ENCODE data around the gene CAP1.
"Not testable (repeated sequence)": the region's sequence is repeated elsewhere in the genome, so short reads cannot be mapped to it uniquely, and the experiment has no call there.

Gene CAP1

DNA sequence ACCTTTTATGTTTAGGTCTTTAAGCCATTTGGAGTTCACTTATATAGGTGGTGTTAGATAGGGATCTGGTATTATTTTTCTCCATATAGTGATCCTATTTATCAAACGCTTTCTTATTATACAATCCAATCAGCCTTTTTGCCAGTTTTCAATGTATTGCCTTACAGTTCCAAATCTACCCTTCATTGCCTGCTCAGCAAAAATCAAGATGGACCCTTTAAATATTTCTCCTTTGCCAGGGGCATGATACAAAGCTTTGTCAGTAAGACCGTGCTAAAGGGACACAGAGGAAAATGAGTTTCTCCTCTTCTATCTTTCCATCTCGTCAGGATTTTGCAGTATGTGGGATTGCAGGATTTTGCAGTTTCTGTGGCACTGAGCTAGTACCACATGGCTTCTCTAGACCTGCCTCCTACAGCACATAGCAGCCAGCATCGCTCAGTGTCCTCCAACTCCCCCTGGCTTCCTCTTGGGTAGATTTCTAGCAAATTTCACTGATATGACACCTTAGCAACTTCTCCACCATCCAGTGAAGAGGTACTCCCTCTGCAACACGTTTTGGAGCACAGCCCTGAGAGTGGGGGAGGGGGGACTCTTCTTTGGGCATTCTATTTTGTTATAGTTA lies 22.5 kb upstream of the CAP1 start:
- Mint-ChIP-seq H3K27me3 (no peaks in the 10 kb centered on the region), H3K36me3 (ENCODE audit: low read depth) (no peaks in the 10 kb centered on the region), H3K27ac (no peak overlapping the region), H3K4me3 (no peak overlapping the region), H3K9me3 (no peaks in the 10 kb centered on the region), H3K4me1 (ENCODE audit: low read depth) (peaks cover 22% of the 10 kb centered on the region)
- DNase-seq: no peak

DNA sequence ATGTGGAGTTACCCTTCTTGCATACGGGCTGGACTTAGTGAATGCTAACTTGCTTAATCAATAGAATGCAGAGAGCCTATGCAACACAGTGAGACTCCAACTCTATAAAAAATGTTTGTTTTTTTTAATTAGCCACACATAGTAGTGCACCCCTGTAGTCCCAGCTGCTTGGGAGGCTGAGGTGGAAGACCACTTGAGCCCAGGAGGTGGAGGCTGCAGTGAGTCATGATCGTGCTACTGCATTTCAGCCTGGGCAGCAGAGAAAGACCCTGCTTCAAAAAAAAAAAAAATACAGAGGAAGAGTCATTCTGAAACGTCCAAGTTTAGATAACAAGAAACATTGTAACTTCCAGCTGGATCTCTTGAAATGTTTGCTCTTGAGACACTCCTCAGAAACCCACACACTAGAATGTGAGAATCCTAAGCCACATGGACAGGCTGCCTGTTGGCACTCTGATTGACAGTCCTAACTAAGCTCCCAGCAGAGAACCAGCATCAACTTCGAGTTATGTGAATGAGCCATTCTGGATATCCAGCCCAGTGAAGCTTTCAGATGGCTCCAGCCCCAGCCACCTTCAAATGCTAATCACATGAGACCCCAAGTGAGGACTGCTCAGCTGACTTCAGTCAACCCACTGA lies 20.0 kb upstream of the CAP1 start:
- H3K36me3 Mint-ChIP-seq (ENCODE audit: low read depth): no peaks in the 10 kb centered on the region
- peaks cover under 1% of the 10 kb centered on the region for H3K4me1 Mint-ChIP-seq (ENCODE audit: low read depth)

DNA sequence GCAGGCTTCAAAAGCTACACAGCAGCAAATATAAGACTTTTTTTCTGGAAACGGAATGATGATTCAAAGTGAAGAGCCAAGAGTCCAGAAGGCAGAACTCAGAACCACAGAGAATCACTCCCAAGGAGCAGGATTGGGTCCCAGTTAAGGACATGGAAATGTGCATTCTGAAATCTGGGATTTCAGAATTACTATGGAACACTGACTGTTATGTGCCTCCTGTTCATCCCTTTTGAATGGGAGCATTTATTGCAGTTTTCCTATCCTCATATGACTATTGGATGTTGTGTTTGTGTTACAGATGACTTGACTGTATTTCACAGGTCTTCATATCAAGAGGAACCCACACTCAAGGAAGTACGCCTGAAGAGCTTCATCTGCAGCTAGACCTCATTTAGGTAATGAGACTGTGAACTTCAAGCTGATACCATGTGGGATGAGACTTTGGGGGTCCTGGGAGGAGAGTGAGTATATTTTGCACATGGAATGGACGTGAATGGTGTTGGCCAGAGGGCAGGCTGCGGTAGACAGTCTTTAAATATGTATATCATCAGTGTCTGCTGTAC lies 17.1 kb upstream of the CAP1 start:
- H3K27ac Mint-ChIP-seq: no peak overlapping the region
- no peak overlapping the region for H3K4me3 Mint-ChIP-seq
- no peaks in the 10 kb centered on the region for H3K4me1 Mint-ChIP-seq (ENCODE audit: low read depth)

More for the DNA sequence above, 20.0 kb upstream of the CAP1 start:
- no peak for DNase-seq
- H3K4me3 Mint-ChIP-seq: no peak overlapping the region
- H3K27me3 Mint-ChIP-seq: no peaks in the 10 kb centered on the region
- H3K9me3 Mint-ChIP-seq: no peaks in the 10 kb centered on the region
- H3K27ac Mint-ChIP-seq: no peak overlapping the region

DNA sequence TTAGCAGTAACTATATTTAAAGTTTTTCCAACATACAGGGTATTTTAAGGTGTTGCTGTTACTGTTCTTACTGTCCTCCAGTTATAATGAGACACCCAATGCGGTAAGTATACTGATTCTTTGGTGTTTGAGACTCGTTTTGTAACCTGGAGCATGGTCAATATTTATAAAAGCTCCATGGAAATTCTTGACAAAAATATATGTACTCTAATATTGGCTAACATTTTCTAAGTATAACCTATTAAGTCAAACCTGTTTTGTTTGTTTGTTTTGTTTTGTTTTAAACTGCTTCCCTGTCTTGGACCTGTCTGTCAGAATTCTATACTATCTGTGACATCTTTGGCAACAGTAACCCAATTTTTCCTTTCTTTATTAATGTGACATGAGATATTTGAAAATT lies 15.9 kb upstream of the CAP1 start:
- H3K27me3 Mint-ChIP-seq: no peaks in the 10 kb centered on the region
- no peak for DNase-seq
- no peaks in the 10 kb centered on the region for H3K9me3 Mint-ChIP-seq
- H3K27ac Mint-ChIP-seq: no peak overlapping the region
- H3K36me3 Mint-ChIP-seq (ENCODE audit: low read depth): no peaks in the 10 kb centered on the region
- H3K4me1 Mint-ChIP-seq (ENCODE audit: low read depth): peaks cover 2% of the 10 kb centered on the region
- H3K4me3 Mint-ChIP-seq: no peak overlapping the region

More for the DNA sequence above, 17.1 kb upstream of the CAP1 start:
- no peak for DNase-seq
- H3K36me3 Mint-ChIP-seq (ENCODE audit: low read depth): no peaks in the 10 kb centered on the region
- no peaks in the 10 kb centered on the region for H3K9me3 Mint-ChIP-seq
- no peaks in the 10 kb centered on the region for H3K27me3 Mint-ChIP-seq

DNA sequence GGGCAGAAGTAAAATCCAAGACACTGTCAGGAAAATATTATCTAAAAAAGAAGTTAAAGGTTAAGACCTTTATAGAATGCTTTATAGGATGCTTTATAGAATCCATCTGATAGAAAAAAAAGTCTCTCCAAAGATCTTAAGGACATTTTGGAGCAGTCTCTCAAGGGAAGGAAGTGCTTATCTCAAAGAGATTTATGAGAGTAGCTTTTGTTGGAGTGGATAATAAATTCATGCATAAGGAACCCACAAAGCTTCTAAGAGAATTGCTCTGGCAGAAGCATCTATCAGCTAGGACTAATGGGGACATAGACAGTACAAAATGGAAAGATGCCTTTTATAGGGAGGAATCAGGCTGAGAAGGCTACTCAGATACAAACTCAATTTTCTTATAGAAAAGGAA lies 12.9 kb upstream of the CAP1 start:
- Mint-ChIP-seq H3K36me3 (ENCODE audit: low read depth) (no peaks in the 10 kb centered on the region), H3K4me1 (ENCODE audit: low read depth) (peaks cover 13% of the 10 kb centered on the region), H3K27me3 (no peaks in the 10 kb centered on the region), H3K9me3 (no peaks in the 10 kb centered on the region), H3K27ac (no peak overlapping the region), H3K4me3 (no peak overlapping the region)
- DNase-seq: no peak

DNA sequence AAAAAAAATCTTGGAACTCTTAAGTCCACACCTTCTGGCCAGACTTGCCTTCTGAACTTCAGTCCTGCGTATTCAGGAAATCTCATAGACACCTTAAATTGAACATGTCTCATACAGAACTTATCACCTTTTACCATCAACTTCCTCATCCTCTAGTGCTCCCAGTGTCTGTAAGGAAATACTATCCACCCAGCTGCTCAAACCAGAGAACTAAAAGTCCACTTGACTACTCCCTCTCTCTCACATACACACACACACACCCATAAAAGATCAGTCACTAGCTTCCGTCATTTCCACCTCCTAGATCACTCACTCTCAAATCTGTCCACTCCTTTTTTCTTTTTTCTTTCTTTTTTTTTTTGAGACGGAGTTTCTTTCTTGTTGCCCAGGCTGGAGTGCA lies 10.9 kb upstream of the CAP1 start:
- no peaks in the 10 kb centered on the region for H3K27me3 Mint-ChIP-seq
- no peak overlapping the region for H3K4me3 Mint-ChIP-seq
- no peak for DNase-seq
- H3K36me3 Mint-ChIP-seq (ENCODE audit: low read depth): no peaks in the 10 kb centered on the region
- H3K27ac Mint-ChIP-seq: no peak overlapping the region
- no peaks in the 10 kb centered on the region for H3K9me3 Mint-ChIP-seq
- H3K4me1 Mint-ChIP-seq (ENCODE audit: low read depth): peaks cover 22% of the 10 kb centered on the region

DNA sequence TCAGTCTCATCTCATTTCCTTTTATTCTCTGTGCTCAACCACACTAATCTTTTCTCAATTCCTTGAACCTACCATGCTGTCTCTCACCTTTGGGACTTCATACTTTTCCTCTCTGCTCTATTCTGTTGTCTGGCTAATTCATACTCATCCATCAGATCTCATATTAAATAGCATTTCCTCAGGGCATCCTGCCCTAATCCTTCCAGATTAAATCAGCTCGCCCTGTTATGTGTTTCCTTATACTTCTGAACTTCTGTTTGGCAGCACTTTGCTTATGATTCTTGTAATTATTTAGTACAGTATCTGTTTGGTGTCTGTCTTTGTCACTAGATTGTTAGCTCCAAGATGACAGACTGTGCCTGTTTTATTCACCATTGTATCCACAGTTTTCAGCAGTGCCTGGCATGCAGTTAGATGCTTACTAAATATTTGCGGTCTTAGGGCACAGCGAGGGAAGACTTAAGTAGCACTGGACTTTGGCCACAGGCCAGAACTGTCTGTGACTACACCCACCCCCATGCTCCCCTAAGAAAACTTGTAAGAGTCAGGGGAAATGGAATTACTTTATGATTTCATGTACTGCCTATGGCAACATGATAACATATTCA lies 9.9 kb upstream of the CAP1 start:
- Mint-ChIP-seq H3K36me3 (ENCODE audit: low read depth) (no peaks in the 10 kb centered on the region), H3K4me1 (ENCODE audit: low read depth) (peaks cover 28% of the 10 kb centered on the region), H3K4me3 (no peak overlapping the region), H3K27ac (no peak overlapping the region), H3K9me3 (no peaks in the 10 kb centered on the region), H3K27me3 (no peaks in the 10 kb centered on the region)
- DNase-seq: no peak

DNA sequence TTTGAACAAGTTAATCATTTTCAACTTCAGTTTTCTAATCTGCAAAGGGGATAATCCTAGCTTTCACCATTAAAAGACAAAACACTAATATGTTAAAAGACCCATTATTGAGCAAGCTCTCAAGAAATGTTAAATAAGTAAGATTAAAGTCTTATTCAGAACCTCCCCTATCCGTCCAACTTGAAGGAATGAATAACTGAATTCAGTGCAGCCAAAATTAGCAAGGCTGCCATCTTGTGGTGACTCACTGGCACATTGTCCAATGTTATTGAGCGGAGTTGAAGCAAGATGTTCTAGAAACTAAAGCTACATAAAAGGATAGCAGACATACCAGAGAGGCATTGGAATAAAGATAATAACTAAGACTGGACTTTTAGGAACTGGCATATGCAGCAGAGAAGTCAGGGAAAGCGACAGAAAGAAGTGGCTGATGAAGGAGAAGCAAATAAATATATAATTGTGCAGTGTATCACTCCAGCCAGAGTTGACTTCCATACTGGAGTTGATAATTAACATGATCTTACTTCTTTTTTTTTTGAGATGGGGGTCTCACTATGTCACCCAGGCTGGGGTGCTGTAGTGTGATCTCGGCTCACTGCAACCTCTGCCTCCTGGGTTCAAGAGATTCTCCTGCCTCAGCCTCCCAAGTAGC lies 8.2 kb upstream of the CAP1 start:
- H3K27ac Mint-ChIP-seq: no peak overlapping the region
- H3K9me3 Mint-ChIP-seq: no peaks in the 10 kb centered on the region
- DNase-seq: no peak
- no peaks in the 10 kb centered on the region for H3K36me3 Mint-ChIP-seq (ENCODE audit: low read depth)
- H3K4me1 Mint-ChIP-seq (ENCODE audit: low read depth): peaks cover 37% of the 10 kb centered on the region
- H3K4me3 Mint-ChIP-seq: no peak overlapping the region
- H3K27me3 Mint-ChIP-seq: no peaks in the 10 kb centered on the region

DNA sequence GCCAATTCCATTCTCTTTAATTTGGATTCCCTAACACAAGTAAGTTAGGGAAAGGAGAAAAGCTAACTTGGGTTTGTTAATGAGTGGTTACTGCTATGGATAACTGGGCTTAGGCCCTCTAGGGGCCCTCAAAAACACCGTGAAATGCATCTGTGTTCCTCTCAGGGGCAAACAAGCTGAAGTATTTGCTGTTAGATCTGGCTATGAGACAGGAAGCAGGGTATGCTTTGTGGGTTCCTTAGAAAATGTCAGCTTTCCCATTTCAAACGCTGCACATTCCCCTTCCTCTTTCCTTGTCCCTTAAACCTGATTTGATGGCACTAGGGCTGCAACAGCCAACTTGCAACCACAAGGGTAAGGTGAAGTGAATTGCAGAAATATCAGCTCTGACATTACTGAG lies 5.7 kb upstream of the CAP1 start:
- Mint-ChIP-seq H3K36me3 (ENCODE audit: low read depth) (peaks cover 5% of the 10 kb centered on the region), H3K27ac (peak overlapping the region; percentile 83), H3K9me3 (no peaks in the 10 kb centered on the region), H3K4me1 (ENCODE audit: low read depth) (peaks cover 50% of the 10 kb centered on the region), H3K27me3 (no peaks in the 10 kb centered on the region), H3K4me3 (peak overlapping the region; percentile 30)
- no peak for DNase-seq

DNA sequence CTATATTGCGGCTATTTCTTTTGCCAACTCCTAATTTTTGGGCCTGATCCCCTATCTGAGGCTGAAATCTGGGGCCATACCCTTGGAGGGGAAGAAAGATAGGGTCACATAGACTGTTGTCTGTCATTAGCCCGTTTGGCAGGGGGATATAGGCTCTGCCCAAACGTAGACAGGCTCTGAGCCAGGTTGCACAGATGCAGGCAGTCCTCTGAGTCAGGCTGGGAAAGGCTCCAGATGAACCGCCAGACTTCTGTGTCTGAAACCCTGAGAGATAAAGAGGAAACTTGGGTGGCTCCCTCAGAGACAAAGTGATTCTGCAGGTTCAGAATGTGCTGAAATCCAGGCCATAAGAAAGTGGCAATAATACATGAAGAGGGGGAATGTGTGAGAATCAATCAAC lies 4.0 kb upstream of the CAP1 start:
- no peaks in the 10 kb centered on the region for H3K27me3 Mint-ChIP-seq
- no peaks in the 10 kb centered on the region for H3K9me3 Mint-ChIP-seq
- no peak for DNase-seq
- H3K4me3 Mint-ChIP-seq: no peak overlapping the region
- peaks cover 21% of the 10 kb centered on the region for H3K36me3 Mint-ChIP-seq (ENCODE audit: low read depth)
- H3K27ac Mint-ChIP-seq: no peak overlapping the region
- peaks cover 48% of the 10 kb centered on the region for H3K4me1 Mint-ChIP-seq (ENCODE audit: low read depth)

DNA sequence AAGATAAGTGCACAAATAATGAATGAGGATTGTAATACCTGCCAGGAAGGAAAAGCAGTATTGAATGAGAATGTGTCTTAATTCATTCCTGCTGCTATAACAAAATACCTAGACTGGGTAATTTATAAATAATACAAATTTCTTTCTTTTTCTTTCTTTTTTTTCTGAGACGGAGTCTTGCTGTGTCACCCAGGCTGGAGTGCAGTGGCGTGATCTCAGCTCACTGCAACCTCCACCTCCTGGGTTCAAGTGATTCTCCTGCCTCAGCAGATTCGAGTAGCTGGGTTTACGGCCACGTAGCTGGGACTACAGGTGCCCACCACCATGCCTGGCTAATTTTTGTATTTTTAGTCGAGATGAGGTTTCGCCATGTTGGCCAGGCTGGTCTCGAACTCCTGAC lies 3.3 kb upstream of the CAP1 start:
- peaks cover 27% of the 10 kb centered on the region for H3K36me3 Mint-ChIP-seq (ENCODE audit: low read depth)
- H3K9me3 Mint-ChIP-seq, H3K27ac Mint-ChIP-seq, H3K4me3 Mint-ChIP-seq, H3K27me3 Mint-ChIP-seq, DNase-seq: not testable (repeated sequence)
- H3K4me1 Mint-ChIP-seq (ENCODE audit: low read depth): peaks cover 51% of the 10 kb centered on the region

DNA sequence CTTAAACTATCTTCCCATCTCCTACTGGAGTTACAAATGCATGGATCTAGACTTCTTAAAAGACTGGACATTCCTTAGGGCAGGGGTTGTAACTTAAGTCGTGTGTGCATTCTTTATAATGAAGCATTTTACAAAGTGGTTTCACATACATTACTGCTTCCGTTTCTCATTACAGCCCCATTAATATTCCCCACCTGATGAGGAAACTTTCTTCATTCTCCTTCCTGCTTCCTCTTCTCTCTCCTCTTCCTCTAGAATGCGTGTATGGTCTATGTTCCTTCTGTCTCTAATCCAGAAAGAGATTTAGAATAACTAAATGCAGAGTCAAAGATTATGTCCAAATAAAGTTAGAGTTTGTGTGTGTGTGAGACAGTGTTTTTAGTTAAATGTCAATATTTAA lies 1.8 kb upstream of the CAP1 start:
- no peak for DNase-seq
- Mint-ChIP-seq H3K9me3 (no peaks in the 10 kb centered on the region), H3K27ac (peak overlapping the region; percentile 99), H3K4me3 (peak overlapping the region; percentile 95), H3K36me3 (ENCODE audit: low read depth) (peaks cover 41% of the 10 kb centered on the region), H3K27me3 (no peaks in the 10 kb centered on the region), H3K4me1 (ENCODE audit: low read depth) (peaks cover 61% of the 10 kb centered on the region)

DNA sequence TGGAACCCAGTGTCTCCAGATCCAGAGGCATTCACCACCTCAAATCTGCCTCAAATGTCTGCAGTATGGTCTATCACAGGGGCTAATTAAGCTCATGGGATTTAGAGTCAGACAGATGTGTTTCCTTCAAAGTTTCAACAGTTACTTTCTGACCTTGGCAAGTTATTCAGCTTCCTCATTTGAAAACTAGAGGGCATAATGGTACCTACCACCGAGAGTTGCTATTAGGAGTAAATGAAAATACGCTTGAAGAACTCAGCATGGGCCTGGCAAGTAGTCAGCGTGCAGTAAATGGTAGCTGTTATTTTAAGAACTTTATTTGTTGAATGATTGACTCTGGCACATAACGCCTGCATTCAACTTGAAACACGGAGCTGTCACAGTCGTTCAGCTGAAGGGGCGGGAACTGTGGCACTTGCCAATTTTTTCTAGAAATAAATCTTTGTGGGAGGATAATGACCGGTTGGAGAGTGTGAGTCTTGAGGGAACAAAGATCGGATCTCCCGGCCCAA lies 1.2 kb upstream of the CAP1 start:
- no peak for DNase-seq
- peaks cover 62% of the 10 kb centered on the region for H3K4me1 Mint-ChIP-seq (ENCODE audit: low read depth)
- H3K27me3 Mint-ChIP-seq: no peaks in the 10 kb centered on the region
- H3K36me3 Mint-ChIP-seq (ENCODE audit: low read depth): peaks cover 47% of the 10 kb centered on the region
- H3K27ac Mint-ChIP-seq: peak overlapping the region; percentile 99
- no peaks in the 10 kb centered on the region for H3K9me3 Mint-ChIP-seq
- peak overlapping the region; percentile 95 for H3K4me3 Mint-ChIP-seq

DNA sequence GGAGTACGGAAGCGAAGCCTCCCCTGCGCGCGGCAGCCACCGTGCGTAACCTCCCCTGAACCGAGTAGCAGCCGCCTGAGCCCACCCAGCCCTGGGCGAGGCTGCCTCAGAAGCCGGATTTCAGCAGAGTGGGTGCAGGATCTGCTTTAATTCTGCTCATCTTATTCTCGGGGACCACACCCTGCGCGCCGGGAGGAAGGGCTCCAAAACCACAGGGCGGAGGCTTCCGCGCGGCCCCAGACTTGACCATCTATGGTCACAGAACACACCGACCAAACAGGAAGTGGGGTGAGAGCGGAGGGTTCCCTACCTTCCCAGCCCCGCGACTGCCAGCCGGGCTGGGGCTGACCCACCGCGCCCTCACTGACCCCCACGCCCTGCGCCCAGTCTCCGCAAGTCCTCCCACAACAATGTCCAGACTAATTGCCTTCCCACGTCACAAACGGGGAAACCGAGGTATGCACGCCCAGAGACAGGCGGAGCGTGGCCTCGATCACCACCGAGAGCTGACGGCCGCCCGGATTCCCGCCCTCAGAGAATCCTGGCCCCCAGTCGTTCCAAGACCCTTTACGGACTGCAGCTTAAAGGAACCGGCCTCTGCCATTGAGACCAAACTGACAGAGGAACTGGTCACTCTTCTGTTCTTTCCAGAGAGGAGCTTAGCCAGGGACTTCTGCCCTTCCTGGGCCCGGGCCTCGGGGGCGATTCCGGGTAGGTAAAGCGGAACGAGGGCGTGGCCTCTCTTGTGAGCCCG lies 595 bp upstream of the CAP1 start:
- Mint-ChIP-seq H3K27me3 (no peaks in the 10 kb centered on the region), H3K27ac (peak overlapping the region; percentile 99), H3K9me3 (no peaks in the 10 kb centered on the region), H3K4me1 (ENCODE audit: low read depth) (peaks cover 61% of the 10 kb centered on the region), H3K4me3 (peak overlapping the region; percentile 95), H3K36me3 (ENCODE audit: low read depth) (peaks cover 53% of the 10 kb centered on the region)
- peak; percentile 83 for DNase-seq

Data from activated T-cell treated with anti-CD3 and anti-CD28 coated beads, Interleukin-2, amount 50 U/mL, for 24 hours (primary cell).